HG03442 (cell line): ENCODE measurements around the gene FRMPD4.
"Not testable (repeated sequence)": the region's sequence is repeated elsewhere in the genome, so short reads cannot be mapped to it uniquely, and the experiment has no call there.

Source experiments
- ATAC-seq: cut with Tn5 transposase; IDR thresholded peaks from one replicate; pipeline ENCODE4 v1.9.1; 2021; ENCODE audit warnings: mild to moderate bottlenecking, moderate library complexity; ENCODE audit not compliant: unreplicated experiment

FRMPD4 gene

GRCh38 chrX:12138361-12139313 lies at the start of gene FRMPD4:
FRMPD4 (plus strand) TSS chrX:12138473; CDS start chrX:12138972, 499 bp downstream.
- no peak for ATAC-seq

GRCh38 chrX:12089740-12090139 lies 48.5 kb upstream of the FRMPD4 start:
- no peak for ATAC-seq

GRCh38 chrX:12113321-12113720 lies 25.0 kb upstream of the FRMPD4 start:
- ATAC-seq, result no peak

GRCh38 chrX:12115377-12115776 lies 22.9 kb upstream of the FRMPD4 start:
- no peak for ATAC-seq

- ATAC-seq, result no peak
Measured at GRCh38 chrX:12118134-12118533, 20.1 kb upstream of the FRMPD4 start.

GRCh38 chrX:12128017-12128416 lies 10.3 kb upstream of the FRMPD4 start:
- no peak for ATAC-seq

- ATAC-seq, result no peak
Measured at GRCh38 chrX:12137951-12138360, 317 bp upstream of the FRMPD4 start.

- ATAC-seq, result no peak
Measured at GRCh38 chrX:12139934-12140611, 1.8 kb downstream of the FRMPD4 start.

- ATAC-seq, result no peak
Measured at GRCh38 chrX:12141511-12141910, 3.2 kb downstream of the FRMPD4 start.

- ATAC-seq, result no peak
Measured at GRCh38 chrX:12142661-12143060, 4.4 kb downstream of the FRMPD4 start.

GRCh38 chrX:12145402-12145801 lies 7.1 kb downstream of the FRMPD4 start:
- ATAC-seq, result no peak

- no peak for ATAC-seq
Measured at GRCh38 chrX:12149670-12150407, 11.6 kb downstream of the FRMPD4 start.

- ATAC-seq, result no peak
Measured at GRCh38 chrX:12153317-12153716, 15.0 kb downstream of the FRMPD4 start.

GRCh38 chrX:12153741-12154140 lies 15.5 kb downstream of the FRMPD4 start:
- ATAC-seq, result no peak

GRCh38 chrX:12159799-12160198 lies 21.5 kb downstream of the FRMPD4 start:
- ATAC-seq, result no peak

- ATAC-seq, result no peak
Measured at GRCh38 chrX:12162420-12162819, 24.1 kb downstream of the FRMPD4 start.

GRCh38 chrX:12164180-12164579 lies 25.9 kb downstream of the FRMPD4 start:
- not testable (repeated sequence) for ATAC-seq

GRCh38 chrX:12170755-12171154 lies 32.5 kb downstream of the FRMPD4 start:
- no peak for ATAC-seq

- no peak for ATAC-seq
Measured at GRCh38 chrX:12174358-12174757, 36.1 kb downstream of the FRMPD4 start.

- ATAC-seq, result no peak
Measured at GRCh38 chrX:12197030-12197429, 58.8 kb downstream of the FRMPD4 start.

GRCh38 chrX:12206413-12206812 lies 68.1 kb downstream of the FRMPD4 start:
- no peak for ATAC-seq
